Calu3 (cell line): ENCODE data around the gene COL7A1. TPM values are rescaled to one million over a fixed set of nuclear protein-coding genes. Genes with fewer than 3 reads are reported as not detected.

Experiments
- BruUV-seq: library from RNA; stranded (reverse); fragments of 400-500 nt; replicated peaks from 2 replicates; lab custom pipeline; 2021; lab: Mats Ljungman, UMichigan
- CTCF ChIA-PET: fragments of 300-600 bp; sonication (Branson Sonifier 250); formaldehyde crosslinking; loops from one replicate; lab custom pipeline; 2022; ENCODE audit warnings: antibody characterized with exemption; lab: Charles Lee
- DNase-seq: peaks from one replicate; pipeline ENCODE4 v3.0.0; 2022
- H3K27ac Mint-ChIP-seq: one replicate; pipeline ENCODE4 v1.8.0; 2022; ENCODE audit warnings: mixed read lengths; ENCODE audit not compliant: unreplicated experiment
- H3K27me3 Mint-ChIP-seq: one replicate; pipeline ENCODE4 v1.8.0; 2022; ENCODE audit warnings: mixed read lengths; ENCODE audit not compliant: unreplicated experiment
- H3K36me3 Mint-ChIP-seq: one replicate; pipeline ENCODE4 v1.8.0; 2022; ENCODE audit warnings: mild to moderate bottlenecking, moderate library complexity, mixed read lengths; ENCODE audit not compliant: insufficient read depth, unreplicated experiment
- H3K4me1 Mint-ChIP-seq: one replicate; pipeline ENCODE4 v1.8.0; 2022; ENCODE audit warnings: mild to moderate bottlenecking, low read depth, mixed read lengths; ENCODE audit not compliant: unreplicated experiment
- H3K4me3 Mint-ChIP-seq: one replicate; pipeline ENCODE4 v1.8.0; 2022; ENCODE audit warnings: mild to moderate bottlenecking, low read depth, moderate library complexity, mixed read lengths; ENCODE audit not compliant: unreplicated experiment
- H3K9me3 Mint-ChIP-seq: one replicate; pipeline ENCODE4 v1.8.0; 2022; ENCODE audit warnings: low read depth, mixed read lengths; ENCODE audit not compliant: unreplicated experiment
- CTCF ChIP-seq: fragments of 200-600 bp; IDR thresholded peaks from one replicate; pipeline ENCODE4 v1.8.0; 2022; ENCODE audit warnings: antibody characterized with exemption; ENCODE audit not compliant: unreplicated experiment
- intact Hi-C: fragments of 100-400 bp; cut with micrococcal nuclease; formaldehyde crosslinking; loops from one replicate; pipeline ENCODE4 v1.10.0; 2022; ENCODE audit not compliant: unreplicated experiment
- microRNA-seq: library from miRNA; unstranded; fragments of <30 nt; microRNA quantifications from one replicate; pipeline ENCODE4 v1.2.0, GENCODE V29; 2022
- total RNA-seq: library from RNA; stranded (reverse); gene quantifications from 2 replicates; pipeline ENCODE4 v1.2.3, GENCODE V29; 2022

Gene COL7A1
- total RNA-seq, 1 experiment from 2014 or later: 13.9 TPM

GRCh38 chr3:48518638-48519276, 76.4 kb downstream of the COL7A1 start:
- no peaks in the 10 kb centered on the region for H3K4me1 Mint-ChIP-seq
- H3K27me3 Mint-ChIP-seq: no peaks in the 10 kb centered on the region
- TF ChIP-seq CTCF: no peak
- CTCF ChIA-PET: no interaction called here
- no peaks in the 10 kb centered on the region for H3K9me3 Mint-ChIP-seq
- DNase-seq: no peak
- BruUV-seq: no TSS peak
- intact Hi-C loops: no loop called here
- peaks cover 8% of the 10 kb centered on the region for H3K36me3 Mint-ChIP-seq
- no peak overlapping the region for H3K4me3 Mint-ChIP-seq
- H3K27ac Mint-ChIP-seq: no peak overlapping the region

GRCh38 chr3:48518069-48518468, 77.1 kb downstream of the COL7A1 start:
- Mint-ChIP-seq H3K4me1 (no peaks in the 10 kb centered on the region), H3K9me3 (no peaks in the 10 kb centered on the region), H3K4me3 (no peak overlapping the region), H3K36me3 (peaks cover 8% of the 10 kb centered on the region), H3K27me3 (no peaks in the 10 kb centered on the region), H3K27ac (no peak overlapping the region)
- TF ChIP-seq CTCF: no peak
- DNase-seq: no peak
- no TSS peak for BruUV-seq
- CTCF ChIA-PET: no interaction called here
- intact Hi-C loops: no loop called here

GRCh38 chr3:48516571-48516970, 78.6 kb downstream of the COL7A1 start:
- no peak overlapping the region for H3K27ac Mint-ChIP-seq
- no peak for DNase-seq
- CTCF ChIA-PET: no interaction called here
- H3K4me1 Mint-ChIP-seq: no peaks in the 10 kb centered on the region
- intact Hi-C loops: no loop called here
- no peak for TF ChIP-seq CTCF
- H3K4me3 Mint-ChIP-seq: no peak overlapping the region
- H3K36me3 Mint-ChIP-seq: peaks cover 8% of the 10 kb centered on the region
- no peaks in the 10 kb centered on the region for H3K27me3 Mint-ChIP-seq
- BruUV-seq: no TSS peak
- H3K9me3 Mint-ChIP-seq: no peaks in the 10 kb centered on the region

GRCh38 chr3:48514431-48515227, 80.5 kb downstream of the COL7A1 start:
- no peak overlapping the region for H3K4me3 Mint-ChIP-seq
- H3K36me3 Mint-ChIP-seq: peaks cover 3% of the 10 kb centered on the region
- CTCF ChIA-PET: interaction anchor here (0.5 to 0.7 kb wide), 2 partner anchors 10 to 379 kb away, joined by 3 to 5 read pairs; no protein-coding TSS in a partner anchor
- no peak overlapping the region for H3K27ac Mint-ChIP-seq
- no TSS peak for BruUV-seq
- DNase-seq: no peak
- no peaks in the 10 kb centered on the region for H3K27me3 Mint-ChIP-seq
- no peaks in the 10 kb centered on the region for H3K9me3 Mint-ChIP-seq
- H3K4me1 Mint-ChIP-seq: no peaks in the 10 kb centered on the region
- intact Hi-C loops: no loop called here
- no peak for TF ChIP-seq CTCF

Small RNA genes within 50 kb of the gene (microRNA-seq; reads per million reads assigned to microRNA genes)
- gene MIR4793: not detected
- not detected for gene MIR6823
- not detected for gene MIR711

Other genes with a start within 250 kb of the COL7A1 start
- not detected in 2 replicates for gene FBXW12, start 223.1 kb downstream of the COL7A1 start, total RNA-seq
- gene PLXNB1, start 165.2 kb downstream of the COL7A1 start, total RNA-seq: 174 and 175 TPM in 2 replicates
- gene CCDC51, start 155.2 kb downstream of the COL7A1 start, total RNA-seq: 18.9 and 19.9 TPM in 2 replicates
- 139 and 171 TPM in 2 replicates for gene TMA7, start 155.1 kb downstream of the COL7A1 start, total RNA-seq
- gene ATRIP, start 148.6 kb downstream of the COL7A1 start, total RNA-seq: 12.5 and 13.7 TPM in 2 replicates
- 192 and 287 TPM in 2 replicates for gene SHISA5, start 91.2 kb downstream of the COL7A1 start, total RNA-seq
- gene PFKFB4, start 38.5 kb downstream of the COL7A1 start, total RNA-seq: 3.6 and 5.1 TPM in 2 replicates
- 0.34 and 0.94 TPM in 2 replicates for gene UCN2, start 31.5 kb downstream of the COL7A1 start, total RNA-seq
- 196 and 207 TPM in 2 replicates for gene UQCRC1, start 14.3 kb upstream of the COL7A1 start, total RNA-seq
- not detected in 2 replicates for gene TMEM89, start 26.4 kb upstream of the COL7A1 start, total RNA-seq
- 21.6 and 27.0 TPM in 2 replicates for gene SLC26A6, start 40.1 kb upstream of the COL7A1 start, total RNA-seq
- 24.9 and 28.5 TPM in 2 replicates for gene CELSR3, start 67.6 kb upstream of the COL7A1 start, total RNA-seq
- 23.1 and 26.9 TPM in 2 replicates for gene NCKIPSD, start 90.6 kb upstream of the COL7A1 start, total RNA-seq
- gene IP6K2, start 121.9 kb upstream of the COL7A1 start, total RNA-seq: 87.0 and 105 TPM in 2 replicates